Trophoblast cell (in vitro differentiated cells and primary cell): Measurements from ENCODE around the gene PLEKHA5.

Experiments
- DNase-seq, 2 donors: peaks; one replicate each; pipeline ENCODE4 v3.0.0-alpha.2; 2016
- H2AFZ ChIP-seq: 2 replicates; pipeline ENCODE4 v1.6.1; 2013; ENCODE audit warnings: low read length, moderate library complexity, mild to moderate bottlenecking; ENCODE audit not compliant: insufficient read depth, poor library complexity
- H2AK5ac ChIP-seq: 2 replicates; pipeline ENCODE4 v1.6.1; 2013; ENCODE audit warnings: mild to moderate bottlenecking, low read length
- H2BK120ac ChIP-seq: 2 replicates; pipeline ENCODE4 v1.6.1; 2013; ENCODE audit warnings: low read length, mild to moderate bottlenecking, moderate library complexity; ENCODE audit not compliant: insufficient read depth, poor library complexity
- H2BK12ac ChIP-seq: 2 replicates; pipeline ENCODE4 v1.6.1; 2013; ENCODE audit warnings: mild to moderate bottlenecking, low read length, moderate library complexity
- H2BK5ac ChIP-seq: 2 replicates; pipeline ENCODE4 v1.6.1; 2013; ENCODE audit warnings: low read length, low read depth, moderate library complexity, mild to moderate bottlenecking; ENCODE audit not compliant: poor library complexity
- H3K14ac ChIP-seq: 2 replicates; pipeline ENCODE4 v1.6.1; 2013; ENCODE audit warnings: mild to moderate bottlenecking, low read length
- H3K18ac ChIP-seq: 2 replicates; pipeline ENCODE4 v1.6.1; 2013; ENCODE audit warnings: mild to moderate bottlenecking, low read length
- H3K23ac ChIP-seq: 2 replicates; pipeline ENCODE4 v1.6.1; 2013; ENCODE audit warnings: low read length
- H3K27ac ChIP-seq: 2 replicates; pipeline ENCODE4 v1.5.1; 2013; ENCODE audit warnings: low read depth, mild to moderate bottlenecking, inconsistent platforms, low read length, moderate library complexity
- H3K27me3 ChIP-seq: 2 replicates; pipeline ENCODE4 v1.6.1; 2013; ENCODE audit warnings: inconsistent platforms, mild to moderate bottlenecking, low read length, moderate library complexity; ENCODE audit not compliant: insufficient read depth
- H3K36me3 ChIP-seq, 2 experiments: 1 replicate in 1 of 2; 2 replicates in 1 of 2; pipeline ENCODE4 v1.6.1; 2013; ENCODE audit warnings: low read length in 2 of 2, mild to moderate bottlenecking in 2 of 2, moderate library complexity in 1 of 2; ENCODE audit not compliant: insufficient read depth in 2 of 2, control insufficient read depth in 1 of 2
- H3K4ac ChIP-seq: 2 replicates; pipeline ENCODE4 v1.6.1; 2013; ENCODE audit warnings: low read depth, mild to moderate bottlenecking, low read length, moderate library complexity
- H3K4me1 ChIP-seq, 2 experiments: 1 replicate in 1 of 2; 2 replicates in 1 of 2; pipeline ENCODE4 v1.6.1; 2013; ENCODE audit warnings: low read length in 2 of 2, mild to moderate bottlenecking in 2 of 2, moderate library complexity in 1 of 2; ENCODE audit not compliant: insufficient read depth in 2 of 2, control insufficient read depth in 1 of 2
- H3K4me2 ChIP-seq: 2 replicates; pipeline ENCODE4 v1.6.1; 2013; ENCODE audit warnings: inconsistent platforms, mild to moderate bottlenecking, low read length, moderate library complexity
- H3K4me3 ChIP-seq: 2 replicates; pipeline ENCODE4 v1.5.1; 2013; ENCODE audit warnings: mild to moderate bottlenecking, low read depth, low read length, inconsistent platforms
- H3K79me1 ChIP-seq: one replicate; pipeline ENCODE4 v1.6.1; 2013; ENCODE audit warnings: low read length
- H3K79me2 ChIP-seq: 2 replicates; pipeline ENCODE4 v1.6.1; 2013; ENCODE audit warnings: low read length, mild to moderate bottlenecking; ENCODE audit not compliant: control insufficient read depth, insufficient read depth, poor library complexity
- H3K9ac ChIP-seq: 2 replicates; pipeline ENCODE4 v1.6.1; 2013; ENCODE audit warnings: mild to moderate bottlenecking, low read length
- H3K9me3 ChIP-seq: 2 replicates; pipeline ENCODE4 v1.6.1; 2013; ENCODE audit warnings: low read depth, mild to moderate bottlenecking, control low read depth, inconsistent platforms, low read length; ENCODE audit not compliant: insufficient read depth
- H4K12ac ChIP-seq: 2 replicates; pipeline ENCODE4 v1.6.1; 2013; ENCODE audit warnings: low read depth, mild to moderate bottlenecking, low read length, moderate library complexity
- H4K8ac ChIP-seq: 2 replicates; pipeline ENCODE4 v1.6.1; 2013; ENCODE audit warnings: low read depth, mild to moderate bottlenecking, low read length, moderate library complexity
- H4K91ac ChIP-seq: one replicate; pipeline ENCODE4 v1.6.1; 2013; ENCODE audit warnings: low read depth, mild to moderate bottlenecking, low read length, moderate library complexity
- WGBS: extraction: QIAGEN DNeasy Blood & Tissue Kit; methylation state at CpG from one replicate; pipeline ENCODE4 v1.1.7; 2013; ENCODE audit warnings: missing lambda C conversion rate; ENCODE audit not compliant: insufficient read length, insufficient coverage; ENCODE audit errors: extremely low coverage; 5-methylcytosine and 5-hydroxymethylcytosine counted together

PLEKHA5 gene

GRCh38 chr12:19376691-19377090, 247.2 kb downstream of the PLEKHA5 start:
- no CpG with 5 or more reads among the region's 5 CpGs for WGBS
- no peak overlapping the region for H2BK120ac ChIP-seq
- peaks cover 14% of the 10 kb centered on the region in 2 experiments for H3K36me3 ChIP-seq

DNA sequence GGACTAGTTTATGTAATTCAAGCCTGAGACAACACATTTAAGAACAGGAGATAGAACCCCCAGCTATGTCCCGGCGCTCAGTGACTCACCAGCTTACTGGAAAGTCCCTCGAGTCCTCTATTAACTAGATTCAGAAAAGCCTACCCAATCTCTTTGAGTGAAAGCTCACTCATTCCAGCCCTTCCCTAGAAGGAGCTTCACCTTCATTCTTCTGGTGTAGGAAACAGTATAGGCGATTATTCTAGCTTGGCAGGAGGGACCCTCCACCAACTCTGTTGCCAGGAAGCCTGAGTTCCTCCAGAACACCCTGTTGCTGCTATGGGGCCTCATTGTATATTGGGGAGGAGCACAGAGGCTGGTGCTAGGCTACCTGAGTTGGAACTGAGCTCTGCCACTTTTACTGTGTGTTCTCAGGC, 252.6 kb downstream of the PLEKHA5 start:
- H3K4me2 ChIP-seq, result no peak overlapping the region
- no peak overlapping the region for H2AFZ ChIP-seq
- H3K79me2 ChIP-seq, result no peaks in the 10 kb centered on the region
- no peaks in the 10 kb centered on the region for H3K27me3 ChIP-seq
- H3K79me1 ChIP-seq, result no peaks in the 10 kb centered on the region
- H2BK120ac ChIP-seq, result no peak overlapping the region
- H4K91ac ChIP-seq, result no peak overlapping the region
- no peak overlapping the region for H3K18ac ChIP-seq
- H3K4ac ChIP-seq, result no peak overlapping the region
- H4K12ac ChIP-seq, result no peak overlapping the region
- H3K36me3 ChIP-seq, result peaks cover 6 to 9% of the 10 kb centered on the region in 2 experiments
- H4K8ac ChIP-seq, result no peak overlapping the region
- peak overlapping the region; percentile 37 for H3K14ac ChIP-seq
- H3K23ac ChIP-seq, result no peak overlapping the region
- peaks cover 2 to 5% of the 10 kb centered on the region in 2 experiments for H3K4me1 ChIP-seq
- WGBS, result no CpG with 5 or more reads among the region's 4 CpGs
- no peak overlapping the region for H3K9ac ChIP-seq
- peak; percentile 64 to 71 for DNase-seq
- peaks cover 2% of the 10 kb centered on the region for H3K9me3 ChIP-seq
- H2AK5ac ChIP-seq, result no peak overlapping the region
- H3K4me3 ChIP-seq, result no peak overlapping the region
- no peak overlapping the region for H3K27ac ChIP-seq
- peak overlapping the region; percentile 22 for H2BK12ac ChIP-seq
- H2BK5ac ChIP-seq, result no peak overlapping the region

More at GRCh38 chr12:19376691-19377090, 247.2 kb downstream of the PLEKHA5 start:
- Histone ChIP-seq H2AFZ (no peak overlapping the region), H3K9me3 (peaks cover 2% of the 10 kb centered on the region), H3K4ac (no peak overlapping the region), H3K14ac (no peak overlapping the region), H3K9ac (no peak overlapping the region), H3K79me2 (no peaks in the 10 kb centered on the region), H3K27ac (no peak overlapping the region), H2BK5ac (no peak overlapping the region), H4K12ac (no peak overlapping the region), H3K4me3 (no peak overlapping the region), H3K79me1 (no peaks in the 10 kb centered on the region), H3K4me1 (peaks cover 0 to 2% of the 10 kb centered on the region in 2 experiments), H3K27me3 (no peaks in the 10 kb centered on the region), H3K18ac (no peak overlapping the region), H3K4me2 (no peak overlapping the region), H4K8ac (no peak overlapping the region), H2AK5ac (no peak overlapping the region), H3K23ac (no peak overlapping the region), H4K91ac (no peak overlapping the region), H2BK12ac (no peak overlapping the region)
- no peak for DNase-seq

DNA sequence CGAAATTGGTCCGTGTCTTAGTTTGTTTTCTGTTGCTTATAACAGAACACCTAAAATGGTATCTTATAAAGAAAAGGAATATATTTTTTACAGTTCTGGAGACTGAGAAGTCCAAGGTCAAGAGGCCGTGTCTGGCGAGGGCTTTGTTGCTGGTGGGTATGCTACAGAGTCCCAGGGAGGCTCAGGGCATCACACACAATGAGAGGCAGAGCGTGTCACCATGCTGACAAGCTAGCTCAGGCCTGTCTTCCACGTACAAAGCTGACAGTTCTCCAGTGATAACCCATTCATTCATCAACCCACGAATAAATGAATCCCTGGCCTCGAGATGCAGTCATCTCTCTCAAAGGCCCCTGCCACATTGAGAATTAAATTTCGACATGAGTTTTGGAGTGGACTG, 253.0 kb downstream of the PLEKHA5 start:
- H4K8ac ChIP-seq, result no peak overlapping the region
- H4K12ac ChIP-seq, result no peak overlapping the region
- no peak overlapping the region for H3K23ac ChIP-seq
- no peak overlapping the region for H2AFZ ChIP-seq
- H3K9ac ChIP-seq, result no peak overlapping the region
- H3K14ac ChIP-seq, result no peak overlapping the region
- no peak overlapping the region for H2BK12ac ChIP-seq
- no peak overlapping the region for H3K4me3 ChIP-seq
- no peak overlapping the region for H3K18ac ChIP-seq
- no peak overlapping the region for H3K4ac ChIP-seq
- H2BK5ac ChIP-seq, result no peak overlapping the region
- peaks cover 2% of the 10 kb centered on the region for H3K9me3 ChIP-seq
- H3K4me2 ChIP-seq, result no peak overlapping the region
- H2BK120ac ChIP-seq, result no peak overlapping the region
- no CpG with 5 or more reads among the region's 9 CpGs for WGBS
- peaks cover 6% of the 10 kb centered on the region in 2 experiments for H3K36me3 ChIP-seq
- H2AK5ac ChIP-seq, result no peak overlapping the region
- DNase-seq, result no peak
- H4K91ac ChIP-seq, result no peak overlapping the region
- no peaks in the 10 kb centered on the region for H3K79me2 ChIP-seq
- H3K27me3 ChIP-seq, result no peaks in the 10 kb centered on the region
- no peaks in the 10 kb centered on the region for H3K79me1 ChIP-seq
- H3K27ac ChIP-seq, result no peak overlapping the region
- H3K4me1 ChIP-seq, result peaks cover 2 to 5% of the 10 kb centered on the region in 2 experiments

GRCh38 chr12:19387161-19387560, 257.6 kb downstream of the PLEKHA5 start:
- Histone ChIP-seq H3K4ac (no peak overlapping the region), H2BK12ac (no peak overlapping the region), H2AK5ac (no peak overlapping the region), H2AFZ (no peak overlapping the region), H3K79me2 (no peaks in the 10 kb centered on the region), H3K4me3 (no peak overlapping the region), H2BK120ac (no peak overlapping the region), H3K36me3 (no peaks in the 10 kb centered on the region), H3K9me3 (no peaks in the 10 kb centered on the region), H3K27ac (no peak overlapping the region), H3K18ac (no peak overlapping the region), H3K23ac (no peak overlapping the region), H4K8ac (no peak overlapping the region), H3K9ac (no peak overlapping the region), H3K27me3 (no peaks in the 10 kb centered on the region), H3K4me1 (peaks cover 1 to 2% of the 10 kb centered on the region in 2 experiments), H3K79me1 (no peaks in the 10 kb centered on the region), H4K12ac (no peak overlapping the region), H3K4me2 (no peak overlapping the region), H2BK5ac (no peak overlapping the region), H3K14ac (no peak overlapping the region), H4K91ac (no peak overlapping the region)
- no CpG with 5 or more reads among the region's 2 CpGs for WGBS
- no peak for DNase-seq
